Neuron (in vitro differentiated cells): ENCODE results near the gene MAPK8IP3.

Source experiments
- H2AFZ ChIP-seq: one replicate; pipeline ENCODE4 v1.6.1; 2013; ENCODE audit warnings: low read depth, mild to moderate bottlenecking, inconsistent platforms, low read length, moderate library complexity
- H3K27me3 ChIP-seq: one replicate; pipeline ENCODE4 v1.6.1; 2013; ENCODE audit warnings: low read length; ENCODE audit not compliant: insufficient read depth
- H3K36me3 ChIP-seq: one replicate; pipeline ENCODE4 v1.6.1; 2013; ENCODE audit warnings: low read length; ENCODE audit not compliant: insufficient read depth
- H3K4me1 ChIP-seq: one replicate; pipeline ENCODE4 v1.6.1; 2013; ENCODE audit warnings: low read length; ENCODE audit not compliant: insufficient read depth
- H3K4me3 ChIP-seq: 2 replicates; pipeline ENCODE4 v1.5.1; 2013; ENCODE audit warnings: mild to moderate bottlenecking, low read length, moderate library complexity
- H3K9me3 ChIP-seq: one replicate; pipeline ENCODE4 v1.6.1; 2013; ENCODE audit warnings: low read length

Gene MAPK8IP3

DNA sequence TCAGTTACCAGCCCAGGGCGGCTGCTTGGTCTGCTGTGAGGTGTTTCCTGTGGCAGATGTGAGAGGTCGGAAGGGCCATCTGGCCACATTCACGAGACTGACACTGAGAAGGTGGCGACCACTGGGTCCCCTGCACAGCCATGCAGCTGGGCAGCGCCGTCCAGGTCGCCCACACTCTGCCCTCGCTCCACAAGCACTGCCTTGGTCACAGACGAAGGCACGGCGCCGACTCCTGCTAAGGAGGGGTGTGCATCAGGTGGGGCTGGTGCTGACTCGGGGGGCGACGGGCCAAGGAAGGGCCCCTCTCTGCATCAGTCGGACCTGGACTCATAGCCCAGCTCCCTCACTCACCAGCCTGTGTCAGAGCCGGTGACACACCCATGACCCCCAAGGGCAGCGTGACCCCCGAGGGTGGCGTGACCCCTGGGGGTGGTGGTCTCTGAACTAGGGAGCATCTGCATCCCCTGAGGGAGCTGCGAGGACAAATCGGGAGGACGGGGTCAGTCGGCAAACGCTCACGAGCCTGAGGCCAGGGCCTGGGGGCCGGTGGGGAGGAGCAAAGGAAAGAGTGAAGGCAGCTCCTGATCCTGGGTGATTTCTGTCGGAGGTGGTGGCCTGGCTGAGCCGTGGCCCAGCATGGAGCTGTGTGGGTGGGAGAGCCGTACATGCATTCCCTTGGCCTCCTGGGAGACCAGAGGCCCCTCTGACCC is 34.9 kb downstream of the MAPK8IP3 start:
- no peaks in the 10 kb centered on the region for H3K4me1 ChIP-seq
- H3K27me3 ChIP-seq = no peaks in the 10 kb centered on the region
- H3K36me3 ChIP-seq = peaks cover 19% of the 10 kb centered on the region
- H3K9me3 ChIP-seq = peaks cover 3% of the 10 kb centered on the region
- H3K4me3 ChIP-seq = no peak overlapping the region
- H2AFZ ChIP-seq = no peak overlapping the region

DNA sequence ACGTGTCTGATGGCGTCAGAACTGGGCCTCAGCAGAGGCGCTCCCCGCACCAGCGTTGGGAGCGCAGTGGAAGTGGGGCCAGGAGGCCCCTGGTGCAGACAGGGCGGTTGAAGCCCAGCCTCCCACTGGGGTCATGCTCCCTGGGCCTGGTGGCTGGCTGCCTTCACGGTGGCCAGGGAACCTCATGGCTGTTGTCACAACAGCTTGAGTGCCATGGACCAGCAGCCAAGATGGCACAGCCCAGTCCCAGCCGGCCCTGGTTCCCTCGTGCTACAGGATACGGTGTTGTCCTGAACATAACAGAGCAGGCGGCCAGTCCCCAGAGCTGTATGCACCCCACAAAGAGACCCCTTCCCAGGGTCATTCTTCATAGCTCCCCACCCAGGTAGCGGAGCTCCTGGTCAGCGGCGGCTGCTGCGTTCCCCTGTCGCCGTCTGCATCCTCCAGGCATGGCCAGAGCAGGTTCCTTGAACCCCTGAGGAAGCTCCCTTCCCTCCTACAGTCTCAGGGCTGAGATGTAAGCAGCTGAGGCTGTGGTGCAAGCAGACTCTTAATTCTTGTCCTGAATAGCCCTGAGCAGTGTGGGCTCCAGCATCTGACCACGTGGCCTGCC is 35.7 kb downstream of the MAPK8IP3 start:
- peaks cover 23% of the 10 kb centered on the region for H3K36me3 ChIP-seq
- peaks cover 3% of the 10 kb centered on the region for H3K9me3 ChIP-seq
- H3K4me3 ChIP-seq = no peak overlapping the region
- no peaks in the 10 kb centered on the region for H3K4me1 ChIP-seq
- no peaks in the 10 kb centered on the region for H3K27me3 ChIP-seq
- no peak overlapping the region for H2AFZ ChIP-seq

DNA sequence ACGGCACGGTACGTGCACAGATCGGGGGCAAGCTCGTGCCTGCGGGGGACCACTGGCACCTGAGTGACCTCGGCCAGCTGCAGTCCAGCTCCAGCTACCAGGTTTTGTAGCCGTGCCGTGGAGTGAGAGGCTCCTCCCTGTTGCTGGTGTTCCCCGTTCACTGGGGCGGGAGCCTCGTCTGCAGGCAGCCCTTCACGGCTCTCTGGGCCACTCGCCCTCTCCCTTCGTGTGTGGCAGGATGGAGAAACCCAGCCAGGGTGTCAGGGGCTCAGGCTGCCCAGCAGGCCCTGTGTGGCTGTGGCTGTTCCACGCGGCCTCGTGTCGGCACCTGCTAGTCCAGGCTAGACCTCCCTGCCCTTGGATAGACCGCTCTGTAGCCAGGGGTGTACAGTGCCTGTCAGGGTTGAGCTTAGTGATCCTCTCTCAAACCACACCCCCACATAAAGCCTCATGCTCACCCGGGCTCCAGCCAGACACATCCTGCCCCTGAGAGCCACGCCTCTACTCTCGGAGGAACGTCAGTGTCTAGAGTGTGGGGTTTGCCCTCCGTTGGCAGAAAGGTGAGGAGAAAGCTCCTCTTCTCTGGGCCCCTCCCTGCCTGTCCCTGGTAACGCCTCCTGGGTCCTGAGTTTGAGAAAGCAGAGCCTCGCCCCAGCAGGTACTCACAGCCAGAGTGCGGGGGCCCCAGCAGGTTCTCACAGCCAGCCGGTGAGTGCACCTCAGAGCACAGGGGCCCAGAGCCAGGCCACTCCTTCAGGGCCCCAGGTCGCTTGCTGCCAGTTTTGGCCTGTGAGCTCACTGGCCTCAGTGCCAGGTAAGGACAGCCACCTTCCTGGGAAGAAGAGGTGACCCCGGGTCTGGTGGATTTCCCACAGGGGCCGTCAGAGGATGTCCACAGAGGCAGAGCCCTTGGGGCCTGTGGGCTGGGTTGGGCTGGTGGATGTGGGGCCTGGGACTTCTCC is 37.7 kb downstream of the MAPK8IP3 start:
- Histone ChIP-seq H3K4me1 (no peaks in the 10 kb centered on the region), H3K9me3 (no peaks in the 10 kb centered on the region), H2AFZ (no peak overlapping the region), H3K4me3 (no peak overlapping the region), H3K36me3 (peaks cover 42% of the 10 kb centered on the region), H3K27me3 (no peaks in the 10 kb centered on the region)

DNA sequence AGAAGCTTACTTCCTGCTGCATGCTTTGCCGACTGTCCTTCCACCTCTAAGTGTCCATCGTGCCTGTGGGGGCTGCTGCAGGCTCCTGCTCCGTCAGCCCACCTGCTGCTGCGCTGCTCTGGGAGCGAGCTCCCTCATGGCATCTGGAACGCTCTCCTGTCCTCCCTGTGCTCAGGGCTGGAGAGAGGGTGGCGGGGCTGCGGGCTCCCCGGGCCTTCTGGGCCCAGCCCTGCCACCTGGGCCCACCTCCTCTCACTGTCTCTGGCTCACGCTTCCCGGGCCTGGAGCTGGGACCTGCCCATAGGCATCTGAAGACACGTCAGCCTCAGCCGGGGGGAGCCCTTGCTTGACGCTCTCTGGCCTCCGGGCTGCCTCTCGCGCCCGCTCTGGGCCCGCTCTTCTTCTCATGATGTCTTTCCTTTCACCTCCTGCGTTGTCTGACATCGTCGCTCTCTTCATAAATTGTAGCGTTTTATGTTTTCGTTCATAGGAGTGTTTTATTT is 38.4 kb downstream of the MAPK8IP3 start:
- H3K4me1 ChIP-seq = no peaks in the 10 kb centered on the region
- H3K9me3 ChIP-seq = no peaks in the 10 kb centered on the region
- peaks cover 50% of the 10 kb centered on the region for H3K36me3 ChIP-seq
- H3K4me3 ChIP-seq = no peak overlapping the region
- no peak overlapping the region for H2AFZ ChIP-seq
- H3K27me3 ChIP-seq = no peaks in the 10 kb centered on the region

DNA sequence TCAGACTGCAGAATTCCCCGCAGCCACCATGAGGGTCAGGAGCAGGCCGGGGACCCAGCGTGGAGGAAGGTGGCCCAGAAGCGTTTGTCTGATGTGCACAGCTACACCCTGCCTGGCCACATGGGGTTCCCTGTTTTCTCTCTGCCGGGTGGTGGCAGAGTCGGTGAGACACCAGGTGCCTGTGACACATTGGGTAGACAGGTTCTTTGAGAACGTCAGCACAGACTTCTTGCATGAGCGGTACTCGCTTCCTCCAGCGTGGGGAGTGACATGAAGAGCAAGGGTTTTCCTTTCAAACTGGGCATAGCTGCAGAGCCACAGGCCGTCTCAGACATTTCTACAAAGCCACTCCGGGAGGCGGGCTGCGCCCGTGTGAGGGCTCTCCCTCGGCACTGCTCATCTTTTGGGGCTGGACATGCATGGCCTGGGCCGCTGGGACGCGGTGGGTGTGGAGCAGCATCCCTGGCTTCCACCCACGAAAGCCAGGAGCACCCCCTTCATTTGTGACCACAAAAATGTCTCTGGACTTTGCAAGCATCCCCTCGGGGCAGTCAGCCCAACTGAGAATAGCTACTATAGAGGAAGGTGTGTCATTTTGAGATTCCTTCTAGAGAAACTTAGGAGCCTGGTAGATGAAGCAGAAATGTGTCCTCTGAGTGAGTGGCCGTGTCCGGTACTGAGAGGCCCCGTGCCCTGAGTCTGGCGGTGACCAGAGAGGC is 39.3 kb downstream of the MAPK8IP3 start:
- no peak overlapping the region for H3K4me3 ChIP-seq
- no peaks in the 10 kb centered on the region for H3K9me3 ChIP-seq
- peaks cover 54% of the 10 kb centered on the region for H3K36me3 ChIP-seq
- H2AFZ ChIP-seq = no peak overlapping the region
- no peaks in the 10 kb centered on the region for H3K4me1 ChIP-seq
- H3K27me3 ChIP-seq = no peaks in the 10 kb centered on the region

DNA sequence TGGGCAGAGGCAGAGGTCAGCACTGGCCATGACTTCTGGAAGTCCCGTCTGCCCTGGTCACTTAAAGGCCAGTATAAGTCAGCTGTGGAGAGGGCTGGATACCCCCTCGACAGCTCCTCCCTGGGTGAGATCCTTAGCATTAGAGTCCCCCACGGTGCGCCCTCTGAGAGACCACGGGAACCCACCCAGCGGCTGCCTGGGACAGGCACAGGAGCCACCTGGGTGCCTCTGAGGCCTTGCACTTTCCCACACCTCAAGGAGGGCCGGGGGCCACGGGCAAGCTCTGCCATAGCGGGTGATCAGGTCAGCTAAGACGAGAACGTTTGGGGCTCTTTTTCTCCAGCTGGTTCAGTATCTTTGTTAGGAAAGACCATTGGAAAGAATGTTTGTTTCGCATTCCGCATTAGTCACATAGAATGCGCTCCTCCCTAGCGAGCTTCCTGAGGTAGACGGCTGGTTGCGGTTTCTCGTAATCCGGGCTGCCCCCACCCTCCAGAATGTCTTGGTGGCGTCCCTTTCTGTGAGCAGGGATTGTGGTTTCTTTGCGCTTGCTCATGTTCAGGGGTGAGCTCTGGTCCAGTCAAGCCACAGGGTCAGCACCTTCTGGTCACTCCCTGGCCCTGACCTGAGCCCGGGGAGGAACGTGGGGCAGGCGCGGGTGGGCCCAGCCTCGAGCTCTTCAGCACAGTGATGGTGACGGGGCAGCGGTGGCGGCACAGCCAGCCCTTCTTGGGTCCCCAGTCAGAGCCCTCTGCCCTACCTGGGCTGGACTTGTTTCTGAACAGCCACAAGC is 40.1 kb downstream of the MAPK8IP3 start:
- Histone ChIP-seq H3K4me1 (no peaks in the 10 kb centered on the region), H3K27me3 (no peaks in the 10 kb centered on the region), H2AFZ (no peak overlapping the region), H3K4me3 (no peak overlapping the region), H3K36me3 (peaks cover 57% of the 10 kb centered on the region), H3K9me3 (no peaks in the 10 kb centered on the region)

DNA sequence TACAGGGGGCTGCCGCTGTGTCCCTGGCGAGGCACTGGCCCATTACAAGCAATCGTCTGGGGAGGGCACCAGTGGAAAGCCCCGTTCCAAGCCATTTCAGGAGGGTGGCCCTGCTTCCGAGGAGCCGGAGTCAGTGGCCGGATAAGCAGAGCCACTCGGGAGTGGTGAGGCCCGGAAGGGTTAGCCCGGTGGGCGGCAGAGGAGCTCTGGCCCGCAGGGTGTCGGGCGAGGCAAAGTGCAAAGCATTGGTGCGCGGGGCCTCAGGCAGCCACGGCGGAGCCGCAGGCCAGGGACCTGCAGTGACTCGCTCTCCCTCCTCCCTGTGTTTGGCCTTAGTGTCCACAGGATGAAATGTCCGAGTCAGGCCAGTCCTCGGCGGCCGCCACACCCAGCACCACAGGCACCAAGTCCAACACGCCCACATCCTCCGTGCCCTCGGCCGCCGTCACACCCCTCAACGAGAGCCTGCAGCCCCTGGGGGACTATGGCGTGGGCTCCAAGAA is 40.7 kb downstream of the MAPK8IP3 start:
- H3K9me3 ChIP-seq = no peaks in the 10 kb centered on the region
- H3K27me3 ChIP-seq = no peaks in the 10 kb centered on the region
- no peak overlapping the region for H3K4me3 ChIP-seq
- no peak overlapping the region for H2AFZ ChIP-seq
- no peaks in the 10 kb centered on the region for H3K4me1 ChIP-seq
- H3K36me3 ChIP-seq = peaks cover 62% of the 10 kb centered on the region

DNA sequence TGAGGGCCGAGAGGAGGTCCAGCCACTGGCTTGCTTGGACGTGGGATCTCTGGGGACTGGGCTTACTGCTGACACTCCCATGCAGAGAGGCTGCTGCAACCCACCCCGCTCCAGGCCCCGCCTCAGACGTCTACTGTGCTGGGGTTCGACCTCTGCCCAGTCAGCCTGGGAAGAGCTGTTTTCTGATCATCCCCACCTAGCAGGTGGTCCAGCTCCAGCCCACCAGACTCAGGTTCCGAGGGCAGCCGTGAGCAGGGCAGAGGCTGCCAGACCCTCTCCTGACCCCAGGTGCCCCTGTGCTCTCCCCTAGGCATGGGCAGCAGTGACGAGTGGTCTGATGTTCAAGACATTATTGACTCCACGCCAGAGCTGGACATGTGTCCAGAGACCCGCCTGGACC is 41.9 kb downstream of the MAPK8IP3 start:
- Histone ChIP-seq H3K36me3 (peaks cover 73% of the 10 kb centered on the region), H3K27me3 (no peaks in the 10 kb centered on the region), H3K9me3 (no peaks in the 10 kb centered on the region), H3K4me1 (no peaks in the 10 kb centered on the region), H3K4me3 (no peak overlapping the region), H2AFZ (no peak overlapping the region)

DNA sequence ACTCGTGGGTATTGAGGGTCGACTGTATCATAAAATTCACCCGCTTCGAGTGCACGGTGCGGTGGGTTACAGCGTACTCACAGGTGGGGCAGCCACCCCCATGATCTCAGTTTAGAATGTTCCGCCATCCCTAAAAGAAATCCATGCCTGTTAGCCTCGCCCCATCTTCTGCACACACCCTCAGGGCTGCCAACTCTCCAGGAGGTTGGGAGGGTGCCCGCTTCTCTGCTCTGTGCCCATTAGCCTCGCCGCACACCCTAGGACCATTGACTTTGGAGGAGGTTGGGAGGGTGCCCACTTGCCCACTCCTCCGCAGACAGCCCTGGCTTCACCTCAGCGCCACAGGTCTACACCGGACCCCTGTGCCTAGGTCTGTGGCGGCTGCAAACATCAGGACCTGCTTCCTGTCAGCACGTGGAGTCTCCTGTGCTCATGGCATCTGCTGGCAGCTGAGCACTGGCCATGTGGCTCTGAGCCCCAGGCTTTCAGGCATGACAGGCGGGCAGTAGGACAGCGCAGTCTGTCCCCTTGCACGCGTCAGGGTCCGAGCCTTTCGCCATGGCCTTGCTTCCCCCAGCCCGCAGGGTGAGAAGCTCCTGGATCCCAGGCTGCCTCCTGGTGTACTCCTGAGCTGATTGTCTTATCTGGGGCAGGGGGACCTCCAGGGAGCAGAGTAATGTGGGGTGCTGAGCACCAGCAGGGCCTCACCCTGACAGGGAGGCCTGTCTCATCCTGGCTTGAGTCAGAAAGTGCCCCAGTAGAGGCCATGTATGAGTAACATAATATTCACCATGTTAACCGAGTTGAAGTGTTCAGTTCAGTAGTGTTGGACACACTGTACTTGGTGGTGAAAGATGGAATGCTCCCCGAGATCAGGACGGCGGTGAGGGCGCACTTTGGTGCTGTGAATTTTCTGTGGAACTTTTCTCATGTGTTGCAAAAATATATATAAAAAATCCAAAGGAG is 43.4 kb downstream of the MAPK8IP3 start:
- H3K36me3 ChIP-seq = peaks cover 65% of the 10 kb centered on the region
- no peaks in the 10 kb centered on the region for H3K9me3 ChIP-seq
- no peaks in the 10 kb centered on the region for H3K27me3 ChIP-seq

DNA sequence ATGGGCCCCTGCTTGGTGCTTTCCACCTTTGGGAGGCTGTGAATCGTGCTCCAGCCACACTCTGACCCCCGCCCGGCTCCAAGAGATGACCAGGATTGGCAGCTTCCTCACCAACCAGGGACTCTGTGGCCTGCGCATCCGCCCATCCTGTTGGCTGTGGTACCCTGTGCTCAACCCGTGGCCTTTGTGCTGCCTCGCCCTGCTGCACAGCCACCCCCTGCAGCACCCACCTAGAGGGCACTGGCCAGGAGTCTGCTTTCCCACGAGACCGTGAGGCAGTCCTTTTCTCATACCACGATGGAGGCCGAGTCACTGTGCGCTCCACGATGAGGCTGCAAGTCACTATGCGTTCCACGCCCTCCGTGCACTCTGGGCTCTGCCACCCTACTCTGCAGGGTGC is 46.0 kb downstream of the MAPK8IP3 start:
- no peak overlapping the region for H2AFZ ChIP-seq
- peaks cover 59% of the 10 kb centered on the region for H3K36me3 ChIP-seq
- H3K9me3 ChIP-seq = no peaks in the 10 kb centered on the region
- H3K27me3 ChIP-seq = no peaks in the 10 kb centered on the region
- no peaks in the 10 kb centered on the region for H3K4me1 ChIP-seq
- no peak overlapping the region for H3K4me3 ChIP-seq

More for the DNA sequence above, 43.4 kb downstream of the MAPK8IP3 start:
- H2AFZ ChIP-seq = no peak overlapping the region
- no peak overlapping the region for H3K4me3 ChIP-seq
- H3K4me1 ChIP-seq = no peaks in the 10 kb centered on the region

DNA sequence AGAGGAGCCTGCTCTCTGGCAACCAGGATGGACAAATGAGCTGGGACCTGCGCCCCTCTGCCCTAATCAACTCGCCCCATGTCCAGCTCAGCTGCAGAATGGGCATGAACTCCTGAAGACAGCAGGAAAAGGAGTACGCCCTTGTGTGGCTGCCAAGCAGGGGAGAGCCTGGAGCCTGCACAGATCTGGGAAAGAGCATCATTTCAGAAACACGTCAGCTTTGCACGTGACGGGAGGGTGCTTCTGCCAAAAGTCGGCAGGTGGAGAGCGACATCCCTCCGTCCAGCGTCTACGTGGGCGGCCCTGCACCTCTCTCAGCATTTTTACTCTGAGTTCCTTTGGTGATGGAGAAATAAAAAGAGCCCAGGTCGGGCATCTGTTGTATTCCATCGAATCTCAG is 46.9 kb downstream of the MAPK8IP3 start:
- no peak overlapping the region for H2AFZ ChIP-seq
- H3K27me3 ChIP-seq = no peaks in the 10 kb centered on the region
- H3K9me3 ChIP-seq = no peaks in the 10 kb centered on the region
- no peaks in the 10 kb centered on the region for H3K4me1 ChIP-seq
- H3K4me3 ChIP-seq = no peak overlapping the region
- H3K36me3 ChIP-seq = peaks cover 50% of the 10 kb centered on the region
